Measurements from ENCODE around the gene CHD6.

- TF ChIP-seq, protein P1, sequence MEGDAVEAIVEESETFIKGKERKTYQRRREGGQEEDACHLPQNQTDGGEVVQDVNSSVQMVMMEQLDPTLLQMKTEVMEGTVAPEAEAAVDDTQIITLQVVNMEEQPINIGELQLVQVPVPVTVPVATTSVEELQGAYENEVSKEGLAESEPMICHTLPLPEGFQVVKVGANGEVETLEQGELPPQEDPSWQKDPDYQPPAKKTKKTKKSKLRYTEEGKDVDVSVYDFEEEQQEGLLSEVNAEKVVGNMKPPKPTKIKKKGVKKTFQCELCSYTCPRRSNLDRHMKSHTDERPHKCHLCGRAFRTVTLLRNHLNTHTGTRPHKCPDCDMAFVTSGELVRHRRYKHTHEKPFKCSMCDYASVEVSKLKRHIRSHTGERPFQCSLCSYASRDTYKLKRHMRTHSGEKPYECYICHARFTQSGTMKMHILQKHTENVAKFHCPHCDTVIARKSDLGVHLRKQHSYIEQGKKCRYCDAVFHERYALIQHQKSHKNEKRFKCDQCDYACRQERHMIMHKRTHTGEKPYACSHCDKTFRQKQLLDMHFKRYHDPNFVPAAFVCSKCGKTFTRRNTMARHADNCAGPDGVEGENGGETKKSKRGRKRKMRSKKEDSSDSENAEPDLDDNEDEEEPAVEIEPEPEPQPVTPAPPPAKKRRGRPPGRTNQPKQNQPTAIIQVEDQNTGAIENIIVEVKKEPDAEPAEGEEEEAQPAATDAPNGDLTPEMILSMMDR (IDR thresholded peaks at IDR 0.05) = no peak
- TF ChIP-seq POLR2A (IDR thresholded peaks at IDR 0.05) = no peak
These were observed 254.6 kb downstream of the CHD6 start for GRCh38 chr20:41363601-41364000.

Data from testis (tissue), 2 donors.